ENCODE results near the gene SH3TC1.

DNA sequence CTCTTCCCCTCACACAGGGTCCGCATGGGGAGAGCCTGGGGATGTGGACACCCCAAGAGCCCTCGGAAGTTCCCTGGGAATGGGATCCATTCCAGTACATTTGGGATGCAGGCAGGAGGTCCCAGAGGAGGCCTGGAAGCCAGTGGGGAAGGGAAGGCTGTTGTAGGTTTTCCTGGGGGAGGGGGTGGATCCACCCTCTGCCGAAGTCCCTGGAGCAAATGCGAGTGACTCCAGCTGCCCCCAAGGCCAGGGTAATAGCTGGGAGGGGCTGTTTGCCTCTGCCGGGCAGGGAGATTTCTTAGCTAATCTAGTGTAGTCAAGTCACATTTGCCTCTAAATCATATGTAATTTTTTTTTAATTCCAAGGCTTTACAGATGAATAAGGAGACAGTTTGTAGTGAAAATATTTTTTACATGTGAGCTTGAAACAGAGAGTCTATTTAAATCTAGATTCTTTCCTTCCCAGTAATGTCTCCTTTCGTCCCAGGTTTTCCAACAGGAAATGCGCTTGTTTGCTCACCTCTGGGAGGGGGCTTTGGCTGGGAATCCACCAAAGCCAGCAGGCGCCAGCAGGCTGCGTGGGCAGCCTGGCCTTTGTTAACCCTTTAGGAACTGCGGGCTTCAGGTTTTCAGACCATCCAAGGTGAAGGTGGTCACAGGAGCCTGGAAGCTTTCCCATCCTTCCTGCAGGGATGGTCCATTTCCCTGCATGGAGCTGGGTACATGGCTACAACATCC is 26.8 kb downstream of the SH3TC1 start:
- TF ChIP-seq CTCF (IDR thresholded peaks at IDR 0.05) (no peak), POLR2A (IDR thresholded peaks at IDR 0.05) (no peak)
